ENCODE measurements around the gene SLC19A1. TPM values are rescaled to one million over a fixed set of nuclear protein-coding genes. Genes with fewer than 3 reads are reported as not detected.

The SLC19A1 gene
- polyA plus RNA-seq, 4 donors, result 12.6 to 20.8 (median 15.0) TPM

DNA sequence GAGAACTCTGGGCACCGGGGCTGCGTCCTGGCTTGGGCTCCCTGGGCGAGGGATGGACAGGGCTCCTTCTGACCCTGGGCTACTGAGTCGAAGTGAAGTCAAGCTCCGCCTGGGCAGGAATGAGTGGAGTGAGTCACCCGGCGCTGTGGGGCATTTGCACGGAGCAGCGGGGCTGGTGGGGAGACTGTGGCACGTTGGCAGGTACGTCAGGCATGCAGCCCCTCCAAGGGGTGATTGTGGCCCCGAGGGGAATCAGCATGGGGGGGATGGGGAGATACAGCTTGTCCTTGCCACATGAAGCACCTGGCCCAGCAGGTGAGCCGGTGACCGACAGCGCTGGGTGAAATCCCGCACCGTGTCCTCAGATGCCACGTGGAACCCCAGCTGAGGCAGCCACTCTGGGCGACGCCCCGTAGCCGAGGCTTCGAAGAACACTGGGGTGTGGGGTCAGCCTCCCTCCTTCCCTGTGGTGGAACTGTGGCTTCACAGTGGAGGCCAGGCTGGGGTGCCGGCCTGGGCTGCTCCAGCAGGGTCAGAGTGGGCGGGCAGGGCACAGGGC is 74.9 kb downstream of the SLC19A1 start:
- H3K27me3 ChIP-seq (ENCODE audit: control insufficient read depth in 3 of 3, insufficient read depth in 3 of 3, low read length in 3 of 3), result no peaks in the 10 kb centered on the region
- peaks cover 0 to 6% of the 10 kb centered on the region in 2 donors for H3K9me3 ChIP-seq (ENCODE audit: control insufficient read depth in 2 of 2, insufficient read depth in 1 of 2, low read depth in 1 of 2, low read length in 1 of 2)
- FAIRE-seq (no peak), DNase-seq (no peak)
- no peak overlapping the region for H3K4me3 ChIP-seq (ENCODE audit: low read depth in 1 of 3, low read length in 3 of 3)
- no peaks in the 10 kb centered on the region for H3K36me3 ChIP-seq (ENCODE audit: control insufficient read depth in 3 of 3, insufficient read depth in 2 of 3, low read depth in 1 of 3, low read length in 3 of 3)
- H3K27ac ChIP-seq (ENCODE audit: low read depth in 1 of 3, low read length in 2 of 3), result no peak overlapping the region
- H3K4me1 ChIP-seq (ENCODE audit: control insufficient read depth in 3 of 3, insufficient read depth in 2 of 3, low read depth in 1 of 3, low read length in 2 of 3), result peaks cover 0 to 28% (median 3%) of the 10 kb centered on the region in 3 donors
- WGBS, 3 donors, result 73 to 87% (median 74%) methylated on average over 23 to 25 of the region's 25 CpGs

GRCh38 chr21:45466330-45467220 is 75.7 kb downstream of the SLC19A1 start:
- H3K27me3 ChIP-seq (ENCODE audit: control insufficient read depth in 3 of 3, insufficient read depth in 3 of 3, low read length in 3 of 3), result no peaks in the 10 kb centered on the region
- no peaks in the 10 kb centered on the region for H3K36me3 ChIP-seq (ENCODE audit: control insufficient read depth in 3 of 3, insufficient read depth in 2 of 3, low read depth in 1 of 3, low read length in 3 of 3)
- 84 to 87% (median 86%) methylated on average over 29 to 30 of the region's 30 CpGs for WGBS, 3 donors
- H3K4me1 ChIP-seq (ENCODE audit: control insufficient read depth in 3 of 3, insufficient read depth in 2 of 3, low read depth in 1 of 3, low read length in 2 of 3), result peaks cover 0 to 22% (median 0%) of the 10 kb centered on the region in 3 donors
- H3K27ac ChIP-seq (ENCODE audit: low read depth in 1 of 3, low read length in 2 of 3), result no peak overlapping the region
- no peak overlapping the region for H3K4me3 ChIP-seq (ENCODE audit: low read depth in 1 of 3, low read length in 3 of 3)
- no peak for DNase-seq
- H3K9me3 ChIP-seq (ENCODE audit: control insufficient read depth in 2 of 2, insufficient read depth in 1 of 2, low read depth in 1 of 2, low read length in 1 of 2), result peaks cover 0 to 9% of the 10 kb centered on the region in 2 donors
- no peak for FAIRE-seq

- no peaks in the 10 kb centered on the region for H3K36me3 ChIP-seq (ENCODE audit: control insufficient read depth in 3 of 3, insufficient read depth in 2 of 3, low read depth in 1 of 3, low read length in 3 of 3)
- H3K27me3 ChIP-seq (ENCODE audit: control insufficient read depth in 3 of 3, insufficient read depth in 3 of 3, low read length in 3 of 3), result no peaks in the 10 kb centered on the region
- H3K27ac ChIP-seq (ENCODE audit: low read depth in 1 of 3, low read length in 2 of 3), result no peak overlapping the region
- WGBS, 3 donors, result 79 to 86% (median 81%) methylated on average over 27 of the region's 27 CpGs
- peaks cover 0 to 16% of the 10 kb centered on the region in 2 donors for H3K9me3 ChIP-seq (ENCODE audit: control insufficient read depth in 2 of 2, insufficient read depth in 1 of 2, low read depth in 1 of 2, low read length in 1 of 2)
- no peak overlapping the region for H3K4me3 ChIP-seq (ENCODE audit: low read depth in 1 of 3, low read length in 3 of 3)
- DNase-seq, result no peak
- no peak for FAIRE-seq
- peaks cover 0 to 14% (median 0%) of the 10 kb centered on the region in 3 donors for H3K4me1 ChIP-seq (ENCODE audit: control insufficient read depth in 3 of 3, insufficient read depth in 2 of 3, low read depth in 1 of 3, low read length in 2 of 3)
Observed at GRCh38 chr21:45465611-45466329, 76.5 kb downstream of the SLC19A1 start.

DNA sequence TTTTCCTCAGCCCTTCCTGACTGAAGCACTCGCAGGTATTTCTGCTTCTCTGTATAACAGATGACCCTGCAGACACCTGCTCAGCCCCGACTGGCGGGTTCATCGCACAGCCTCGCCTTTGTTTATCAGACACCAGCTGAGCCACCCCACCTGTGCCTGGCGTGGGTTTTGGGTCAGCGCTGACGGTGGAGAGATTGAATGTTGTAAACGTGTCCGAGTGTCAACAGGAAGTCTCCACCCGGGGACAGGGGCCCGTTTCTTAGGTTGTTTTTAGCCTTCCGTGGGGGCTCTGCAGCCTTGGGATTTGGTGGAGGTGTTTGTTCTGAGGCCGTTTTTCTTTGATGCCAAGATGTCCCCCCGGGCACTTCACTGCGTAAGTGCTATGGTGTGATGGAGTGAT is 77.1 kb downstream of the SLC19A1 start:
- Histone ChIP-seq H3K4me1 (ENCODE audit: control insufficient read depth in 3 of 3, insufficient read depth in 2 of 3, low read depth in 1 of 3, low read length in 2 of 3) (peaks cover 0 to 14% (median 0%) of the 10 kb centered on the region in 3 donors), H3K9me3 (ENCODE audit: control insufficient read depth in 2 of 2, insufficient read depth in 1 of 2, low read depth in 1 of 2, low read length in 1 of 2) (peaks cover 0 to 19% of the 10 kb centered on the region in 2 donors), H3K36me3 (ENCODE audit: control insufficient read depth in 3 of 3, insufficient read depth in 2 of 3, low read depth in 1 of 3, low read length in 3 of 3) (peaks cover 0 to 3% (median 0%) of the 10 kb centered on the region in 3 donors), H3K27me3 (ENCODE audit: control insufficient read depth in 3 of 3, insufficient read depth in 3 of 3, low read length in 3 of 3) (no peaks in the 10 kb centered on the region), H3K4me3 (ENCODE audit: low read depth in 1 of 3, low read length in 3 of 3) (no peak overlapping the region), H3K27ac (ENCODE audit: low read depth in 1 of 3, low read length in 2 of 3) (no peak overlapping the region)
- 19 to 40% (median 25%) methylated on average over 16 of the region's 16 CpGs for WGBS, 3 donors
- DNase-seq (no peak), FAIRE-seq (no peak)

DNA sequence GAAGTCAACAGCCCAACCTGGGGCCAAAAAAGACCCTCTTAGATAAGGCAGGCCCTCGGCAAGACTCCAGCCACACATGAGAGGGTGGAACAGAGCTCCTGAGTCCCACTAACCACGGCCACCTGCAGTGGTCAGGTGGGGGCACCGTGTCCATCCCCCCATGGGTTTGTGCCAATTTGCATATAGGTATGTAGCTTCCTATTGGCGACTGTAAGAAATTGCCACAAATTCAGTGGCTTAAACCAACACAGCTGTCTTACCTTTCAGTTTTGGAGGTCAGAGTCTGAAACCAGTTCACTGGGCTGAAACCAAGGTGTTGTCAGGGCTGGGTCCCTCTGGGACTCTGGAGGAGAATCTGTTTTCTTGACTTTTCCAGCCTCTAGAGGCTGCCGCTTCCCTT is 77.9 kb downstream of the SLC19A1 start:
- FAIRE-seq (no peak), DNase-seq (no peak)
- peaks cover 0 to 19% of the 10 kb centered on the region in 2 donors for H3K9me3 ChIP-seq (ENCODE audit: control insufficient read depth in 2 of 2, insufficient read depth in 1 of 2, low read depth in 1 of 2, low read length in 1 of 2)
- H3K27ac ChIP-seq (ENCODE audit: low read depth in 1 of 3, low read length in 2 of 3), result no peak overlapping the region
- peaks cover 0 to 8% (median 0%) of the 10 kb centered on the region in 3 donors for H3K4me1 ChIP-seq (ENCODE audit: control insufficient read depth in 3 of 3, insufficient read depth in 2 of 3, low read depth in 1 of 3, low read length in 2 of 3)
- H3K4me3 ChIP-seq (ENCODE audit: low read depth in 1 of 3, low read length in 3 of 3), result no peak overlapping the region
- peaks cover 0 to 3% (median 0%) of the 10 kb centered on the region in 3 donors for H3K36me3 ChIP-seq (ENCODE audit: control insufficient read depth in 3 of 3, insufficient read depth in 2 of 3, low read depth in 1 of 3, low read length in 3 of 3)
- WGBS, 3 donors, result 47 to 76% (median 50%) methylated on average over 5 of the region's 5 CpGs
- H3K27me3 ChIP-seq (ENCODE audit: control insufficient read depth in 3 of 3, insufficient read depth in 3 of 3, low read length in 3 of 3), result no peaks in the 10 kb centered on the region

DNA sequence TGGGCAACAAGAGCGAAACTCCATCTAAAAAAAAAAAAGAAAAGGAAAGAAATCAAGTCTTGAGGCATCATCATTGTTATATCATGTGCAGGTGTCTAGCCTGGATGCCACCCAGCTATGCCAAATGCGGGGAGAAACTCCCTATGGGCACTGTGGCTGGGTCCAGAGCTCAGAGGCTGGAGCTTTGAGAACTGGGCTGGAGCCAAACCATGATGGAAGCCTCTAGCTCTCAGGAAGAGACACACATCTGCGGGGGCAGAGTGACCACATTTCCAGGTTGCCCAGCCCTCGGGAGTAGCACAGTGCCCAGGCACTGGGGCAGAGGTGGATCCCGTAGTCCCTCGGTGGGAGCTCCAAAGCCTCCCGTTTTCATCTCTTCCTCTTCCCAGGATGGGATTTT is 78.4 kb downstream of the SLC19A1 start:
- FAIRE-seq, result no peak
- H3K27ac ChIP-seq (ENCODE audit: low read depth in 1 of 3, low read length in 2 of 3), result no peak overlapping the region
- 75 to 95% (median 88%) methylated on average over 6 to 7 of the region's 7 CpGs for WGBS, 3 donors
- peaks cover 0 to 5% (median 0%) of the 10 kb centered on the region in 3 donors for H3K4me1 ChIP-seq (ENCODE audit: control insufficient read depth in 3 of 3, insufficient read depth in 2 of 3, low read depth in 1 of 3, low read length in 2 of 3)
- no peaks in the 10 kb centered on the region for H3K27me3 ChIP-seq (ENCODE audit: control insufficient read depth in 3 of 3, insufficient read depth in 3 of 3, low read length in 3 of 3)
- no peak overlapping the region for H3K4me3 ChIP-seq (ENCODE audit: low read depth in 1 of 3, low read length in 3 of 3)
- peaks cover 0 to 19% of the 10 kb centered on the region in 2 donors for H3K9me3 ChIP-seq (ENCODE audit: control insufficient read depth in 2 of 2, insufficient read depth in 1 of 2, low read depth in 1 of 2, low read length in 1 of 2)
- DNase-seq, result no peak
- H3K36me3 ChIP-seq (ENCODE audit: control insufficient read depth in 3 of 3, insufficient read depth in 2 of 3, low read depth in 1 of 3, low read length in 3 of 3), result peaks cover 0 to 3% (median 0%) of the 10 kb centered on the region in 3 donors

- H3K4me1 ChIP-seq (ENCODE audit: control insufficient read depth in 3 of 3, insufficient read depth in 2 of 3, low read depth in 1 of 3, low read length in 2 of 3), result peaks cover 0 to 5% (median 0%) of the 10 kb centered on the region in 3 donors
- DNase-seq (no peak), FAIRE-seq (no peak)
- H3K4me3 ChIP-seq (ENCODE audit: low read depth in 1 of 3, low read length in 3 of 3), result no peak overlapping the region
- H3K27me3 ChIP-seq (ENCODE audit: control insufficient read depth in 3 of 3, insufficient read depth in 3 of 3, low read length in 3 of 3), result no peaks in the 10 kb centered on the region
- H3K9me3 ChIP-seq (ENCODE audit: control insufficient read depth in 2 of 2, insufficient read depth in 1 of 2, low read depth in 1 of 2, low read length in 1 of 2), result peaks cover 0 to 19% of the 10 kb centered on the region in 2 donors
- H3K36me3 ChIP-seq (ENCODE audit: control insufficient read depth in 3 of 3, insufficient read depth in 2 of 3, low read depth in 1 of 3, low read length in 3 of 3), result peaks cover 0 to 3% (median 0%) of the 10 kb centered on the region in 3 donors
- no peak overlapping the region for H3K27ac ChIP-seq (ENCODE audit: low read depth in 1 of 3, low read length in 2 of 3)
Observed at GRCh38 chr21:45461806-45462341, 80.4 kb downstream of the SLC19A1 start.

- peaks cover 0 to 19% of the 10 kb centered on the region in 2 donors for H3K9me3 ChIP-seq (ENCODE audit: control insufficient read depth in 2 of 2, insufficient read depth in 1 of 2, low read depth in 1 of 2, low read length in 1 of 2)
- H3K36me3 ChIP-seq (ENCODE audit: control insufficient read depth in 3 of 3, insufficient read depth in 2 of 3, low read depth in 1 of 3, low read length in 3 of 3), result peaks cover 0 to 3% (median 0%) of the 10 kb centered on the region in 3 donors
- 73 to 94% (median 88%) methylated on average over 5 of the region's 5 CpGs for WGBS, 3 donors
- DNase-seq (no peak), FAIRE-seq (no peak)
- H3K4me1 ChIP-seq (ENCODE audit: control insufficient read depth in 3 of 3, insufficient read depth in 2 of 3, low read depth in 1 of 3, low read length in 2 of 3), result peaks cover 0 to 5% (median 0%) of the 10 kb centered on the region in 3 donors
- H3K27ac ChIP-seq (ENCODE audit: low read depth in 1 of 3, low read length in 2 of 3), result no peak overlapping the region
- H3K4me3 ChIP-seq (ENCODE audit: low read depth in 1 of 3, low read length in 3 of 3), result no peak overlapping the region
- no peaks in the 10 kb centered on the region for H3K27me3 ChIP-seq (ENCODE audit: control insufficient read depth in 3 of 3, insufficient read depth in 3 of 3, low read length in 3 of 3)
Observed at GRCh38 chr21:45461369-45461750, 80.9 kb downstream of the SLC19A1 start.
